Measurements from ENCODE around the gene GUCY1B1.

DNA sequence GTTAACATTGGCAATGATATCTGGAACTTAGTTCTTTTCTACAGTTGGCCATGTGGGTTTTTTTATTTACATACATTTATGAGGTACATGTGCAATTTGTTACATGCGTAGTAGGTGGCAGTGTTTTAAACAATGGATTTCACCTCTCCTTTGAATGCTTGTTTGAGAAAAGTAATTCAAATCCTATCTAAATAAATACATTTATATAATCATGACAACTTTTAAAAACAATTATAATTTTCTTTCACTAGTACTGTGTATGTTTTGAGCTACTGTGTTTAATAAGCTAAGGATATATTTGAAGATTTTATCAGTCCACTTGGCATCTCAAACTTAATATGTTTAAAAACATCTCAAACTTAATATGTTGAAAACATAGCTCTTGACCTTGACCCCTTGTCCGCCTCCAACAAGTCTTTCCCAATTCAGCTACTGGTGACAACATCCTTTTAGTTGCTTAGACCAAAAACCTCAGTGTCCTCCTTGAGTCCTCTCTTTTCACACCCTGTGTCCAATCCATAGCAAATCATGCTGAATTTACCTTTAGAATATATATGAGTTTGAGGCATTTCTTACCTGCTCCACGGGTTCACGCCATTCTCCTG is 14.5 kb downstream of the GUCY1B1 start:
- TF ChIP-seq, protein P1, sequence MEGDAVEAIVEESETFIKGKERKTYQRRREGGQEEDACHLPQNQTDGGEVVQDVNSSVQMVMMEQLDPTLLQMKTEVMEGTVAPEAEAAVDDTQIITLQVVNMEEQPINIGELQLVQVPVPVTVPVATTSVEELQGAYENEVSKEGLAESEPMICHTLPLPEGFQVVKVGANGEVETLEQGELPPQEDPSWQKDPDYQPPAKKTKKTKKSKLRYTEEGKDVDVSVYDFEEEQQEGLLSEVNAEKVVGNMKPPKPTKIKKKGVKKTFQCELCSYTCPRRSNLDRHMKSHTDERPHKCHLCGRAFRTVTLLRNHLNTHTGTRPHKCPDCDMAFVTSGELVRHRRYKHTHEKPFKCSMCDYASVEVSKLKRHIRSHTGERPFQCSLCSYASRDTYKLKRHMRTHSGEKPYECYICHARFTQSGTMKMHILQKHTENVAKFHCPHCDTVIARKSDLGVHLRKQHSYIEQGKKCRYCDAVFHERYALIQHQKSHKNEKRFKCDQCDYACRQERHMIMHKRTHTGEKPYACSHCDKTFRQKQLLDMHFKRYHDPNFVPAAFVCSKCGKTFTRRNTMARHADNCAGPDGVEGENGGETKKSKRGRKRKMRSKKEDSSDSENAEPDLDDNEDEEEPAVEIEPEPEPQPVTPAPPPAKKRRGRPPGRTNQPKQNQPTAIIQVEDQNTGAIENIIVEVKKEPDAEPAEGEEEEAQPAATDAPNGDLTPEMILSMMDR (IDR thresholded peaks at IDR 0.05) = no peak
- no peak for TF ChIP-seq POLR2A (IDR thresholded peaks at IDR 0.05)
